ENCODE results near the gene WTAP. TPM values are rescaled to one million over a fixed set of nuclear protein-coding genes. Genes with fewer than 3 reads are reported as not detected.
"Not testable (repeated sequence)": the region's sequence is repeated elsewhere in the genome, so short reads cannot be mapped to it uniquely, and the experiment has no call there.

The WTAP gene
- total and polyA plus RNA-seq, 4 donors, result 21.0 to 43.8 (median 36.5) TPM

- peak overlapping the region; percentile 48 to 90 for H3K9ac ChIP-seq (ENCODE audit: low read depth in 1 of 2, low read length in 2 of 2)
- peak; percentile 37 for DNase-seq (ENCODE audit: low spot score)
- WGBS, result 17% methylated on average over 18 of the region's 18 CpGs
- no peak for TF ChIP-seq ZBTB33 (IDR thresholded peaks at IDR 0.05)
- no peak for TF ChIP-seq JUND (IDR thresholded peaks at IDR 0.05)
- TF ChIP-seq YY1 (IDR thresholded peaks at IDR 0.05), result no peak
- no peak for TF ChIP-seq FOXA1 (IDR thresholded peaks at IDR 0.05)
- TF ChIP-seq HNF4G (IDR thresholded peaks at IDR 0.05), result no peak
- TF ChIP-seq REST (IDR thresholded peaks at IDR 0.05), result no peak
- TF ChIP-seq HNF4A (conservative IDR thresholded peaks at IDR 0.05), result no peak
- TF ChIP-seq RAD21 (IDR thresholded peaks at IDR 0.05), result no peak
- TF ChIP-seq GABPA (IDR thresholded peaks at IDR 0.05 in 1 of 2, conservative IDR thresholded peaks at IDR 0.05 in 1 of 2), result no peak
- TF ChIP-seq FOXA2 (IDR thresholded peaks at IDR 0.05), result no peak
- TF ChIP-seq MAX (IDR thresholded peaks at IDR 0.05), result no peak
- TF ChIP-seq SP1 (IDR thresholded peaks at IDR 0.05), result no peak
- TF ChIP-seq EGR1 (IDR thresholded peaks at IDR 0.05; ENCODE audit: low read depth in 2 of 2), result no peak
- TF ChIP-seq CTCF (IDR thresholded peaks at IDR 0.05; ENCODE audit: low read depth, low read length, missing input control), result no peak
- H3K27me3 ChIP-seq (ENCODE audit: control insufficient read depth in 4 of 4, insufficient read depth in 4 of 4, low read length in 3 of 4), result no peaks in the 10 kb centered on the region
- peaks cover 3 to 32% (median 25%) of the 10 kb centered on the region in 4 donors for H3K4me1 ChIP-seq (ENCODE audit: control insufficient read depth in 4 of 4, insufficient read depth in 4 of 4, low read length in 3 of 4)
- H3K27ac ChIP-seq (ENCODE audit: low read depth in 1 of 2, low read length in 2 of 2), result peak overlapping the region; percentile 99
- peaks cover 3 to 14% (median 10%) of the 10 kb centered on the region in 4 donors for H3K36me3 ChIP-seq (ENCODE audit: control insufficient read depth in 4 of 4, insufficient read depth in 3 of 4, low read depth in 1 of 4, low read length in 3 of 4)
- no peaks in the 10 kb centered on the region for H3K9me3 ChIP-seq (ENCODE audit: control insufficient read depth in 4 of 4, low read length in 3 of 4)
- H3K4me3 ChIP-seq (ENCODE audit: low read depth in 1 of 3, low read length in 3 of 3), result peak overlapping the region; percentile 60 to 87 (median 86)
Observed at GRCh38 chr6:159790956-159791598, 63.8 kb downstream of the WTAP start.

- peaks cover 3 to 17% (median 13%) of the 10 kb centered on the region in 4 donors for H3K4me1 ChIP-seq (ENCODE audit: control insufficient read depth in 4 of 4, insufficient read depth in 4 of 4, low read length in 3 of 4)
- H3K27ac ChIP-seq (ENCODE audit: low read depth in 1 of 2, low read length in 2 of 2); H3K9me3 ChIP-seq (ENCODE audit: control insufficient read depth in 4 of 4, low read length in 3 of 4); H3K9ac ChIP-seq (ENCODE audit: low read depth in 1 of 2, low read length in 2 of 2); DNase-seq (ENCODE audit: low spot score); H3K27me3 ChIP-seq (ENCODE audit: control insufficient read depth in 4 of 4, insufficient read depth in 4 of 4, low read length in 3 of 4); H3K4me3 ChIP-seq (ENCODE audit: low read depth in 1 of 3, low read length in 3 of 3): not testable (repeated sequence)
- H3K36me3 ChIP-seq (ENCODE audit: control insufficient read depth in 4 of 4, insufficient read depth in 3 of 4, low read depth in 1 of 4, low read length in 3 of 4), result peaks cover 6 to 30% (median 21%) of the 10 kb centered on the region in 4 donors
- 85% methylated on average over 8 of the region's 8 CpGs for WGBS
Observed at GRCh38 chr6:159794976-159795375, 67.7 kb downstream of the WTAP start.

All from liver (tissue), 9 donors.